ENCODE data around the gene CASP10. TPM values are rescaled to one million over a fixed set of nuclear protein-coding genes. Genes with fewer than 3 reads are reported as not detected.

CASP10 gene
- total RNA-seq, 1 donor from 2014 or later, result 18.9 TPM

GRCh38 chr2:201260302-201260800 is 77.4 kb downstream of the CASP10 start, which contains the start of gene CASP8:
CASP8 (plus strand) TSS chr2:201260536; CDS start chr2:201266487, 5,951 bp downstream.
- DNase-seq (ENCODE audit: low spot score), result peak; percentile 26

- no peak for DNase-seq (ENCODE audit: low spot score)
Observed at GRCh38 chr2:201261471-201261870, 78.5 kb downstream of the CASP10 start.

GRCh38 chr2:201261906-201262305 is 79.0 kb downstream of the CASP10 start:
- no peak for DNase-seq (ENCODE audit: low spot score)

GRCh38 chr2:201262718-201263117 is 79.8 kb downstream of the CASP10 start:
- no peak for DNase-seq (ENCODE audit: low spot score)

- no peak for DNase-seq (ENCODE audit: low spot score)
Observed at GRCh38 chr2:201263779-201264178, 80.8 kb downstream of the CASP10 start.

- no peak for DNase-seq (ENCODE audit: low spot score)
Observed at GRCh38 chr2:201264472-201265173, 81.7 kb downstream of the CASP10 start.

GRCh38 chr2:201266629-201267028 is 83.7 kb downstream of the CASP10 start:
- DNase-seq (ENCODE audit: low spot score), result no peak

- no peak for DNase-seq (ENCODE audit: low spot score)
Observed at GRCh38 chr2:201267278-201268030, 84.5 kb downstream of the CASP10 start.

- no peak for DNase-seq (ENCODE audit: low spot score)
Observed at GRCh38 chr2:201269764-201270163, 86.8 kb downstream of the CASP10 start.

GRCh38 chr2:201270293-201271001 is 87.5 kb downstream of the CASP10 start:
- DNase-seq (ENCODE audit: low spot score), result no peak

GRCh38 chr2:201271917-201272316 is 89.0 kb downstream of the CASP10 start:
- DNase-seq (ENCODE audit: low spot score), result no peak

GRCh38 chr2:201273330-201273983 is 90.5 kb downstream of the CASP10 start:
- no peak for DNase-seq (ENCODE audit: low spot score)

- DNase-seq (ENCODE audit: low spot score), result no peak
Observed at GRCh38 chr2:201275069-201275468, 92.1 kb downstream of the CASP10 start.

GRCh38 chr2:201275990-201276389 is 93.0 kb downstream of the CASP10 start:
- DNase-seq (ENCODE audit: low spot score), result no peak

GRCh38 chr2:201276511-201276910 is 93.6 kb downstream of the CASP10 start:
- no peak for DNase-seq (ENCODE audit: low spot score)

Other genes starting within 250 kb of the CASP10 start
- gene ORC2, start 219.5 kb upstream of the CASP10 start, total RNA-seq, result 29.3 TPM
- gene HYCC2, start 111.5 kb upstream of the CASP10 start, total RNA-seq, result 18.8 TPM
- gene NDUFB3, start 111.1 kb upstream of the CASP10 start, total RNA-seq, result 96.4 TPM
- 152 TPM for gene CFLAR, start 67.0 kb upstream of the CASP10 start, total RNA-seq
- 26.3 TPM for gene CASP8, start 77.4 kb downstream of the CASP10 start, total RNA-seq
- 3.4 TPM for gene FLACC1, start 174.2 kb downstream of the CASP10 start, total RNA-seq